Adipose tissue (tissue), 3 donors: Measurements from ENCODE around the gene SERPINB4. TPM values are rescaled to one million over a fixed set of nuclear protein-coding genes. Genes with fewer than 3 reads are reported as not detected.
"Not testable (repeated sequence)": the region's sequence is repeated elsewhere in the genome, so short reads cannot be mapped to it uniquely, and the experiment has no call there.

Source experiments
- H3K27ac ChIP-seq: one replicate; pipeline ENCODE4 v1.5.1; 2013; ENCODE audit warnings: low read depth, low read length
- WGBS, 3 donors: extraction: QIAGEN DNeasy Blood & Tissue Kit; methylation state at CpG; one replicate each; pipeline ENCODE4 v1.1.7; 2013; 5-methylcytosine and 5-hydroxymethylcytosine counted together
- polyA plus RNA-seq, 3 donors: library from polyadenylated mRNA; stranded (reverse); fragments of 200-250 nt; gene quantifications; one replicate each; pipeline ENCODE4 v1.2.3, GENCODE V29; 2013
- donor health status: healthy with polysubstance abuse.
- donor health status: Bipolar disorder and iron deficiency.
- donor health status: healthy.

The SERPINB4 gene
- polyA plus RNA-seq, result under 1 TPM in 1 of 3 donors, not detected in 2; 0.16 TPM

- WGBS, 3 donors, result 75 to 100% (median 86%) methylated on average over 1 of the region's 2 CpGs
Observed at GRCh38 chr18:63644142-63644541, at the start of gene SERPINB4. TSS of gene SERPINB4 (minus strand) at chr18:63644256. CDS start at chr18:63643577, 679 bp downstream.

GRCh38 chr18:63689064-63689463, 45.0 kb upstream of the SERPINB4 start:
- H3K27ac ChIP-seq, result no peak overlapping the region
- WGBS, 3 donors, result 54 to 59% (median 56%) methylated on average over 2 of the region's 2 CpGs

More at GRCh38 chr18:63644142-63644541, at the start of gene SERPINB4:
- not testable (repeated sequence) for H3K27ac ChIP-seq

GRCh38 chr18:63686871-63687270, 42.8 kb upstream of the SERPINB4 start:
- 30 to 72% (median 56%) methylated on average over 2 of the region's 2 CpGs for WGBS, 3 donors
- no peak overlapping the region for H3K27ac ChIP-seq

- WGBS, 3 donors, result 93 to 99% (median 98%) methylated on average over 3 of the region's 3 CpGs
- no peak overlapping the region for H3K27ac ChIP-seq
Observed at GRCh38 chr18:63684718-63685117, 40.7 kb upstream of the SERPINB4 start.

GRCh38 chr18:63683890-63684289, 39.8 kb upstream of the SERPINB4 start:
- H3K27ac ChIP-seq, result no peak overlapping the region
- 70 to 74% (median 74%) methylated on average over 5 of the region's 5 CpGs for WGBS, 3 donors

GRCh38 chr18:63683152-63683551, 39.1 kb upstream of the SERPINB4 start:
- 16 to 42% (median 38%) methylated on average over 2 of the region's 2 CpGs for WGBS, 3 donors
- no peak overlapping the region for H3K27ac ChIP-seq

- no peak overlapping the region for H3K27ac ChIP-seq
Observed at GRCh38 chr18:63681449-63682340, 37.6 kb upstream of the SERPINB4 start.

GRCh38 chr18:63679820-63680606, 36.0 kb upstream of the SERPINB4 start:
- no peak overlapping the region for H3K27ac ChIP-seq
- 71 to 74% (median 71%) methylated on average over 5 of the region's 5 CpGs for WGBS, 3 donors

More at GRCh38 chr18:63681449-63682340, 37.6 kb upstream of the SERPINB4 start:
- WGBS, 3 donors, result 45 to 89% (median 84%) methylated on average over 2 of the region's 2 CpGs

- 31 to 63% (median 34%) methylated on average over 5 of the region's 5 CpGs for WGBS, 3 donors
- no peak overlapping the region for H3K27ac ChIP-seq
Observed at GRCh38 chr18:63677500-63678225, 33.6 kb upstream of the SERPINB4 start.

GRCh38 chr18:63676526-63677323, 32.7 kb upstream of the SERPINB4 start:
- 24 to 31% (median 27%) methylated on average over 5 of the region's 5 CpGs for WGBS, 3 donors
- no peak overlapping the region for H3K27ac ChIP-seq

GRCh38 chr18:63664571-63664970, 20.5 kb upstream of the SERPINB4 start:
- H3K27ac ChIP-seq, result no peak overlapping the region
- WGBS, 3 donors, result 75 to 84% (median 81%) methylated on average over 1 of the region's 1 CpG

GRCh38 chr18:63661750-63662149, 17.7 kb upstream of the SERPINB4 start, which contains the start of gene SERPINB3:
TSS of gene SERPINB3 (minus strand) at chr18:63661893. CDS start at chr18:63661216, 677 bp downstream.
- 53 to 73% (median 67%) methylated on average over 2 of the region's 3 CpGs for WGBS, 3 donors
- H3K27ac ChIP-seq, result not testable (repeated sequence)

GRCh38 chr18:63658920-63659319, 14.9 kb upstream of the SERPINB4 start:
- 75 to 87% (median 85%) methylated on average over 4 of the region's 4 CpGs for WGBS, 3 donors
- not testable (repeated sequence) for H3K27ac ChIP-seq

GRCh38 chr18:63650271-63650670, 6.2 kb upstream of the SERPINB4 start:
- 66 to 75% (median 68%) methylated on average over 3 of the region's 3 CpGs for WGBS, 3 donors
- H3K27ac ChIP-seq, result not testable (repeated sequence)

GRCh38 chr18:63648241-63648640, 4.2 kb upstream of the SERPINB4 start:
- H3K27ac ChIP-seq, result no peak overlapping the region
- 62 to 78% (median 72%) methylated on average over 7 of the region's 7 CpGs for WGBS, 3 donors

- no peak overlapping the region for H3K27ac ChIP-seq
Observed at GRCh38 chr18:63646936-63647335, 2.9 kb upstream of the SERPINB4 start.

- WGBS, 3 donors, result 33 to 93% (median 93%) methylated on average over 1 of the region's 1 CpG
- not testable (repeated sequence) for H3K27ac ChIP-seq
Observed at GRCh38 chr18:63644694-63645093, 638 bp upstream of the SERPINB4 start.
